Tibial artery (tissue), 4 donors: ENCODE data around the gene KICS2.
"Not testable (repeated sequence)": the region's sequence is repeated elsewhere in the genome, so short reads cannot be mapped to it uniquely, and the experiment has no call there.

ENCODE experiments used
- DNase-seq, 2 donors: peaks; one replicate each; pipeline ENCODE4 v3.0.0-alpha.2; 2019
- H3K27ac ChIP-seq, 2 donors: fragments of 200-600 bp; sonication (generic) in 1 of 2; 1 replicate in 1 of 2; 2 replicates in 1 of 2; pipeline ENCODE4 v1.5.1; 2018 to 2019; ENCODE audit warnings: mild to moderate bottlenecking in 1 of 2
- H3K27me3 ChIP-seq, 2 donors: fragments of 200-600 bp; sonication (generic) in 1 of 2; one replicate each; pipeline versions ENCODE4 v1.5.1 to v1.6.0; 2016 to 2019
- H3K36me3 ChIP-seq, 3 donors: fragments of 200-600 bp; sonication (generic) in 2 of 3; one replicate each; pipeline ENCODE4 v1.5.1; 2016 to 2019; ENCODE audit warnings: mild to moderate bottlenecking in 2 of 3
- H3K4me1 ChIP-seq, 4 donors: fragments of 200-600 bp; sonication (generic) in 2 of 4; 1 replicate in 3 of 4; 2 replicates in 1 of 4; pipeline ENCODE4 v1.5.1; 2016 to 2019
- H3K4me3 ChIP-seq, 2 donors: fragments of 200-600 bp; sonication (generic) in 1 of 2; 1 replicate in 1 of 2; 2 replicates in 1 of 2; pipeline ENCODE4 v1.5.1; 2018 to 2019; ENCODE audit warnings: mild to moderate bottlenecking in 2 of 2
- H3K9me3 ChIP-seq, 3 donors: fragments of 200-600 bp; sonication (generic) in 1 of 3; one replicate each; pipeline ENCODE4 v1.5.1; 2016 to 2019
- CTCF ChIP-seq, 2 experiments: fragments of 200-600 bp in 1 of 2; fragments of 450-650 bp in 1 of 2; IDR thresholded peaks; one replicate each; pipeline ENCODE4 v1.5.1; 2017 to 2019; ENCODE audit warnings: antibody characterized with exemption in 2 of 2, mild to moderate bottlenecking in 1 of 2, moderate library complexity in 1 of 2
- intact Hi-C: fragments of 100-400 bp; cut with DNase I; formaldehyde crosslinking; loops from one replicate; pipeline ENCODE4 v1.15.0; 2023; ENCODE audit warnings: low total_unique reads

KICS2 gene

GRCh38 chr12:64219145-64219544 is 3.0 kb downstream of the KICS2 start:
- Histone ChIP-seq H3K4me1 (peaks cover 0 to 10% (median 6%) of the 10 kb centered on the region in 4 donors), H3K36me3 (peaks cover 5 to 15% (median 14%) of the 10 kb centered on the region in 3 donors), H3K27me3 (no peaks in the 10 kb centered on the region), H3K27ac (no peak overlapping the region), H3K4me3 (no peak overlapping the region), H3K9me3 (no peaks in the 10 kb centered on the region)
- no peak for TF ChIP-seq CTCF (IDR thresholded peaks at IDR 0.05)
- intact Hi-C loops: no loop called here
- no peak for DNase-seq

- H3K36me3 ChIP-seq: peaks cover 6 to 19% (median 18%) of the 10 kb centered on the region in 3 donors
- no peak for TF ChIP-seq CTCF (IDR thresholded peaks at IDR 0.05)
- no peak for DNase-seq
- intact Hi-C loops: no loop called here
- H3K27ac ChIP-seq: no peak overlapping the region
- no peaks in the 10 kb centered on the region for H3K27me3 ChIP-seq
- no peak overlapping the region for H3K4me3 ChIP-seq
- no peaks in the 10 kb centered on the region for H3K9me3 ChIP-seq
- H3K4me1 ChIP-seq: peaks cover 0 to 10% (median 6%) of the 10 kb centered on the region in 4 donors
These were observed 3.5 kb downstream of the KICS2 start for GRCh38 chr12:64218597-64218996.

- H3K9me3 ChIP-seq, H3K4me1 ChIP-seq, H3K27me3 ChIP-seq, H3K4me3 ChIP-seq, H3K27ac ChIP-seq, intact Hi-C loops, DNase-seq: not testable (repeated sequence)
- peaks cover 6 to 29% (median 18%) of the 10 kb centered on the region in 3 donors for H3K36me3 ChIP-seq
These were observed 4.5 kb downstream of the KICS2 start for GRCh38 chr12:64217643-64218042.

GRCh38 chr12:64216239-64216638 is 5.9 kb downstream of the KICS2 start:
- Histone ChIP-seq H3K9me3 (no peaks in the 10 kb centered on the region), H3K27ac (no peak overlapping the region), H3K4me1 (peaks cover 0 to 6% (median 3%) of the 10 kb centered on the region in 4 donors), H3K4me3 (no peak overlapping the region), H3K27me3 (no peaks in the 10 kb centered on the region), H3K36me3 (peaks cover 11 to 33% (median 25%) of the 10 kb centered on the region in 3 donors)
- intact Hi-C loops: no loop called here
- no peak for DNase-seq
- no peak for TF ChIP-seq CTCF (IDR thresholded peaks at IDR 0.05)

GRCh38 chr12:64212119-64212746 is 9.9 kb downstream of the KICS2 start:
- no peak for TF ChIP-seq CTCF (IDR thresholded peaks at IDR 0.05)
- DNase-seq: no peak
- H3K4me1 ChIP-seq: no peaks in the 10 kb centered on the region
- H3K4me3 ChIP-seq: no peak overlapping the region
- H3K36me3 ChIP-seq: peaks cover 11 to 42% (median 25%) of the 10 kb centered on the region in 3 donors
- no peak overlapping the region for H3K27ac ChIP-seq
- intact Hi-C loops: no loop called here
- H3K9me3 ChIP-seq: no peaks in the 10 kb centered on the region
- no peaks in the 10 kb centered on the region for H3K27me3 ChIP-seq

GRCh38 chr12:64207453-64207852 is 14.6 kb downstream of the KICS2 start:
- Histone ChIP-seq H3K27ac (no peak overlapping the region), H3K36me3 (peaks cover 3 to 30% (median 5%) of the 10 kb centered on the region in 3 donors), H3K4me1 (no peaks in the 10 kb centered on the region), H3K9me3 (no peaks in the 10 kb centered on the region), H3K4me3 (no peak overlapping the region), H3K27me3 (no peaks in the 10 kb centered on the region)
- intact Hi-C loops: no loop called here
- no peak for DNase-seq
- TF ChIP-seq CTCF (IDR thresholded peaks at IDR 0.05): no peak
